ENCODE data around the gene GAB2. TPM values are rescaled to one million over a fixed set of nuclear protein-coding genes. Genes with fewer than 3 reads are reported as not detected.

Gene GAB2
- total and polyA plus RNA-seq, 10 of the 15 experiments (the other 5 are each of a cell fraction or from before 2014, with no cell fraction given): 0.69 to 12.6 (median 3.8) TPM

DNA sequence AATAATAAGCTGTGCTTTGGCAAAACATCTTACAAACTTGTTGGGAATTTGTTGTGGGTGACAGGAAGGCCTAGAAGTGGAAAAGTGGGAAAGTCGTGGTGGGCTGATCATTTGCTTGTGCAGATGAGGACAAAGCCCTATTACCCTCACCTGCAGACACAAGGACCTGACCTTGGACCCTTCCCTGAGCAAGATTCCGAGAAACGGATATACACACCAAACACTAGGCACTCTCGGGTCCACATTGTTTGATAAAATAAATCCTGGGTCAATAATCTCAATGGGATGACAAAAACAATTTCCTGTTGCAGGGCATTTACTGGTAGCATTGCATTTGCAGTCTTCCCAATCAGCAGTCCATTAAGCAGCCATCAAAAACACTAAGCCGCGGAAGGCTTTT is 89.7 kb downstream of the GAB2 start (continued):
- no peak for TF ChIP-seq CBX3 (IDR thresholded peaks at IDR 0.05; ENCODE audit: borderline replicate concordance, low read depth)
- TF ChIP-seq BACH1 (IDR thresholded peaks at IDR 0.05; ENCODE audit: borderline replicate concordance): no peak
- TF ChIP-seq TARDBP (IDR thresholded peaks at IDR 0.05; ENCODE audit: borderline replicate concordance): no peak
- TF ChIP-seq MTA3 (IDR thresholded peaks at IDR 0.05; ENCODE audit: borderline replicate concordance, low read length): no peak
- TF ChIP-seq YY1 (IDR thresholded peaks at IDR 0.05; ENCODE audit: low read depth, low read length): no peak
- TF ChIP-seq, protein P1, sequence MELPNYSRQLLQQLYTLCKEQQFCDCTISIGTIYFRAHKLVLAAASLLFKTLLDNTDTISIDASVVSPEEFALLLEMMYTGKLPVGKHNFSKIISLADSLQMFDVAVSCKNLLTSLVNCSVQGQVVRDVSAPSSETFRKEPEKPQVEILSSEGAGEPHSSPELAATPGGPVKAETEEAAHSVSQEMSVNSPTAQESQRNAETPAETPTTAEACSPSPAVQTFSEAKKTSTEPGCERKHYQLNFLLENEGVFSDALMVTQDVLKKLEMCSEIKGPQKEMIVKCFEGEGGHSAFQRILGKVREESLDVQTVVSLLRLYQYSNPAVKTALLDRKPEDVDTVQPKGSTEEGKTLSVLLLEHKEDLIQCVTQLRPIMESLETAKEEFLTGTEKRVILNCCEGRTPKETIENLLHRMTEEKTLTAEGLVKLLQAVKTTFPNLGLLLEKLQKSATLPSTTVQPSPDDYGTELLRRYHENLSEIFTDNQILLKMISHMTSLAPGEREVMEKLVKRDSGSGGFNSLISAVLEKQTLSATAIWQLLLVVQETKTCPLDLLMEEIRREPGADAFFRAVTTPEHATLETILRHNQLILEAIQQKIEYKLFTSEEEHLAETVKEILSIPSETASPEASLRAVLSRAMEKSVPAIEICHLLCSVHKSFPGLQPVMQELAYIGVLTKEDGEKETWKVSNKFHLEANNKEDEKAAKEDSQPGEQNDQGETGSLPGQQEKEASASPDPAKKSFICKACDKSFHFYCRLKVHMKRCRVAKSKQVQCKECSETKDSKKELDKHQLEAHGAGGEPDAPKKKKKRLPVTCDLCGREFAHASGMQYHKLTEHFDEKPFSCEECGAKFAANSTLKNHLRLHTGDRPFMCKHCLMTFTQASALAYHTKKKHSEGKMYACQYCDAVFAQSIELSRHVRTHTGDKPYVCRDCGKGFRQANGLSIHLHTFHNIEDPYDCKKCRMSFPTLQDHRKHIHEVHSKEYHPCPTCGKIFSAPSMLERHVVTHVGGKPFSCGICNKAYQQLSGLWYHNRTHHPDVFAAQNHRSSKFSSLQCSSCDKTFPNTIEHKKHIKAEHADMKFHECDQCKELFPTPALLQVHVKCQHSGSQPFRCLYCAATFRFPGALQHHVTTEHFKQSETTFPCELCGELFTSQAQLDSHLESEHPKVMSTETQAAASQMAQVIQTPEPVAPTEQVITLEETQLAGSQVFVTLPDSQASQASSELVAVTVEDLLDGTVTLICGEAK (IDR thresholded peaks at IDR 0.05; ENCODE audit: borderline replicate concordance): no peak
- no peak for TF ChIP-seq NR2C1 (IDR thresholded peaks at IDR 0.05)
- TF ChIP-seq MYB (IDR thresholded peaks at IDR 0.05; ENCODE audit: borderline replicate concordance, low read depth, low read length): no peak

DNA sequence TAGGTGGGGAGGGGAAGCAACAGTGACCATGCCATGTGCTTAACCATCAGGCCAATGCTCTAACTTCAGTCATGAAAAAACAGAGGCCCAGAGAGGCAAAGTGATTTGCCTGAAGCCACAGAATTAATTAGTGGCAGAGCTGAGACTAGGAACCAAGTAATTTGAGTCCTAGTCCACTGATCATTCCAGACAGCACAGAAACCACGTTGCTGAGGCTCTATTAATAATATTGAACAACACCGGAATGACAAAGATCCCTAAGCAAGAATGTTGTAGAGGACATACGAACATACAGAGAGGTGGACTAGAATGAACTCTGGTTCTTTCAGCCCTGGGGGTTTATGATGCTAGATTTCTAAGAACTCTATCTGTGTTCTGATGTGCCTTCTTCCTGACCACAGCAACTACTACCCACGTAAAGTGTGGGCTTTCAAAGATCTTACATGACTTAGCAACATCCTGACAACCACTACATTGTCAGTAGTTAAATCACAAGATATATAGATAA is 92.3 kb downstream of the GAB2 start:
- ATAC-seq (peak; percentile 69), DNase-seq (ENCODE audit: low read depth, low spot score) (peak; percentile 32), FAIRE-seq (no peak)
- RAD21 ChIA-PET (ENCODE audit: unreplicated experiment): no interaction called here
- Histone ChIP-seq H4K20me1 (ENCODE audit: control insufficient read depth, insufficient read depth) (no peaks in the 10 kb centered on the region), H3K27me3 (replicated peaks in 1 of 2; ENCODE audit: control insufficient read depth in 2 of 2, insufficient read depth in 2 of 2, low read length in 1 of 2) (no peaks in the 10 kb centered on the region), H3K79me2 (ENCODE audit: control insufficient read depth, insufficient read depth, low read length) (no peaks in the 10 kb centered on the region), H3K4me2 (ENCODE audit: control insufficient read depth, insufficient read depth) (peak overlapping the region; percentile 23; the same call in 1 of the 2 replicates), H3K4me1 (ENCODE audit: control insufficient read depth, insufficient read depth, low read length) (peaks cover 21% of the 10 kb centered on the region), H3K4me3 (no peak overlapping the region), H3K36me3 (ENCODE audit: control insufficient read depth in 2 of 2, insufficient read depth in 2 of 2, low read length in 1 of 2) (no peaks in the 10 kb centered on the region), H3K9me3 (replicated peaks; ENCODE audit: control insufficient read depth, insufficient read depth, low read length) (no peaks in the 10 kb centered on the region; the same call in 2 of the 3 replicates), H3K27ac (ENCODE audit: control insufficient read depth, insufficient read depth) (no peak overlapping the region), H3K9ac (ENCODE audit: control insufficient read depth, insufficient read depth, low read length) (no peak overlapping the region), H2AFZ (ENCODE audit: control insufficient read depth, low read depth, low read length) (no peak overlapping the region)
- BruUV-seq (replicated peaks): no TSS peak
- in situ Hi-C loops (cut with MboI) (no loop called here), intact Hi-C loops (cut with micrococcal nuclease; ENCODE audit: unreplicated experiment) (no loop called here)
- WGBS (ENCODE audit: insufficient coverage, insufficient replicate concordance, low lambda C conversion rate, missing lambda C conversion rate): 28% methylated on average over 4 of the region's 4 CpGs
- CTCF ChIA-PET: interaction anchor here (1.7 kb wide), 1 partner anchor 239 kb away, joined by 4 read pairs; no protein-coding TSS in a partner anchor
- POLR2A ChIA-PET: no interaction called here
- peak; percentile 76 for TF ChIP-seq RUNX3 (IDR thresholded peaks at IDR 0.05; ENCODE audit: low read length)
- TF ChIP-seq, protein P2, sequence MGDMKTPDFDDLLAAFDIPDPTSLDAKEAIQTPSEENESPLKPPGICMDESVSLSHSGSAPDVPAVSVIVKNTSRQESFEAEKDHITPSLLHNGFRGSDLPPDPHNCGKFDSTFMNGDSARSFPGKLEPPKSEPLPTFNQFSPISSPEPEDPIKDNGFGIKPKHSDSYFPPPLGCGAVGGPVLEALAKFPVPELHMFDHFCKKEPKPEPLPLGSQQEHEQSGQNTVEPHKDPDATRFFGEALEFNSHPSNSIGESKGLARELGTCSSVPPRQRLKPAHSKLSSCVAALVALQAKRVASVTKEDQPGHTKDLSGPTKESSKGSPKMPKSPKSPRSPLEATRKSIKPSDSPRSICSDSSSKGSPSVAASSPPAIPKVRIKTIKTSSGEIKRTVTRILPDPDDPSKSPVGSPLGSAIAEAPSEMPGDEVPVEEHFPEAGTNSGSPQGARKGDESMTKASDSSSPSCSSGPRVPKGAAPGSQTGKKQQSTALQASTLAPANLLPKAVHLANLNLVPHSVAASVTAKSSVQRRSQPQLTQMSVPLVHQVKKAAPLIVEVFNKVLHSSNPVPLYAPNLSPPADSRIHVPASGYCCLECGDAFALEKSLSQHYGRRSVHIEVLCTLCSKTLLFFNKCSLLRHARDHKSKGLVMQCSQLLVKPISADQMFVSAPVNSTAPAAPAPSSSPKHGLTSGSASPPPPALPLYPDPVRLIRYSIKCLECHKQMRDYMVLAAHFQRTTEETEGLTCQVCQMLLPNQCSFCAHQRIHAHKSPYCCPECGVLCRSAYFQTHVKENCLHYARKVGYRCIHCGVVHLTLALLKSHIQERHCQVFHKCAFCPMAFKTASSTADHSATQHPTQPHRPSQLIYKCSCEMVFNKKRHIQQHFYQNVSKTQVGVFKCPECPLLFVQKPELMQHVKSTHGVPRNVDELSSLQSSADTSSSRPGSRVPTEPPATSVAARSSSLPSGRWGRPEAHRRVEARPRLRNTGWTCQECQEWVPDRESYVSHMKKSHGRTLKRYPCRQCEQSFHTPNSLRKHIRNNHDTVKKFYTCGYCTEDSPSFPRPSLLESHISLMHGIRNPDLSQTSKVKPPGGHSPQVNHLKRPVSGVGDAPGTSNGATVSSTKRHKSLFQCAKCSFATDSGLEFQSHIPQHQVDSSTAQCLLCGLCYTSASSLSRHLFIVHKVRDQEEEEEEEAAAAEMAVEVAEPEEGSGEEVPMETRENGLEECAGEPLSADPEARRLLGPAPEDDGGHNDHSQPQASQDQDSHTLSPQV (IDR thresholded peaks at IDR 0.05): no peak
- TF ChIP-seq, protein P3, sequence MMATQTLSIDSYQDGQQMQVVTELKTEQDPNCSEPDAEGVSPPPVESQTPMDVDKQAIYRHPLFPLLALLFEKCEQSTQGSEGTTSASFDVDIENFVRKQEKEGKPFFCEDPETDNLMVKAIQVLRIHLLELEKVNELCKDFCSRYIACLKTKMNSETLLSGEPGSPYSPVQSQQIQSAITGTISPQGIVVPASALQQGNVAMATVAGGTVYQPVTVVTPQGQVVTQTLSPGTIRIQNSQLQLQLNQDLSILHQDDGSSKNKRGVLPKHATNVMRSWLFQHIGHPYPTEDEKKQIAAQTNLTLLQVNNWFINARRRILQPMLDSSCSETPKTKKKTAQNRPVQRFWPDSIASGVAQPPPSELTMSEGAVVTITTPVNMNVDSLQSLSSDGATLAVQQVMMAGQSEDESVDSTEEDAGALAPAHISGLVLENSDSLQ (IDR thresholded peaks at IDR 0.05): no peak
- TF ChIP-seq SIX5 (IDR thresholded peaks at IDR 0.05; ENCODE audit: low read depth, low read length, severe bottlenecking): no peak
- SMC1A ChIA-PET (ENCODE audit: uncharacterized antibody, unreplicated experiment): interaction anchor here (1.1 kb wide), 1 partner anchor 15 kb away, joined by 3 read pairs; no protein-coding TSS in a partner anchor
